ENCODE measurements around the gene MEN1. TPM values are rescaled to one million over a fixed set of nuclear protein-coding genes. Genes with fewer than 3 reads are reported as not detected.

The MEN1 gene
- polyA plus RNA-seq = 14.2 to 19.1 TPM (median 18.2 TPM) in 3 replicates
- 4.6 TPM for polyA plus RNA-seq (2011; ENCODE audit: low read depth)
- polyA plus RNA-seq (2011; cell fraction: cytosol; rRNA removed) = 10.7 and 17.7 TPM in 2 replicates
- 39.7 and 52.7 TPM in 2 replicates for polyA plus RNA-seq (2011; cell fraction: nucleus; rRNA removed)
- polyA plus RNA-seq (2012; ENCODE audit: low replicate concordance) = 19.6 and 27.4 TPM in 2 replicates
- polyA minus RNA-seq = 12.3 to 50.8 TPM (median 16.1 TPM) in 3 replicates
- 35.9 TPM for polyA minus RNA-seq (2011; cell fraction: cytosol; rRNA and poly(A)+ RNA removed)
- polyA minus RNA-seq (2011; cell fraction: nucleus; rRNA and poly(A)+ RNA removed) = 25.9 and 29.3 TPM in 2 replicates

GRCh38 chr11:64810271-64810890 is at the start of gene MEN1:
Gene MEN1, minus strand, starts transcription at chr11:64810551. Its CDS starts 442 bp downstream, at chr11:64810109.
- Histone ChIP-seq H3K9ac (ENCODE audit: control insufficient read depth, extremely low read depth, insufficient read depth, low read length) (peak within 1 kb of the TSS; percentile 72), H3K27me3 (ENCODE audit: control insufficient read depth, extremely low read depth, insufficient read depth, low read length) (no peaks in the 10 kb centered on the region), H3K4me3 (ENCODE audit: control insufficient read depth in 2 of 3, extremely low read depth in 1 of 3, insufficient read depth in 2 of 3, low read depth in 1 of 3, low read length in 3 of 3) (peak within 1 kb of the TSS; percentile 80 to 97 (median 83)), H3K79me2 (ENCODE audit: control insufficient read depth, insufficient read depth, low read length) (peaks cover 9% of the 10 kb centered on the region), H3K9me3 (ENCODE audit: control insufficient read depth, low read depth, low read length) (no peaks in the 10 kb centered on the region), H3K36me3 (ENCODE audit: control insufficient read depth in 2 of 2, extremely low read depth in 1 of 2, insufficient read depth in 2 of 2, low read length in 2 of 2) (peaks cover 9 to 22% of the 10 kb centered on the region in 2 experiments), H4K20me1 (ENCODE audit: control insufficient read depth, extremely low read depth, insufficient read depth, low read length) (no peaks in the 10 kb centered on the region), H2AFZ (ENCODE audit: control insufficient read depth, low read length) (peak within 1 kb of the TSS; percentile 80), H3K9me1 (ENCODE audit: control insufficient read depth, extremely low read depth, insufficient read depth, low read length) (no peaks in the 10 kb centered on the region), H3K4me2 (ENCODE audit: control insufficient read depth, extremely low read depth, insufficient read depth, low read depth, low read length) (peak within 1 kb of the TSS; percentile 92), H3K4me1 (ENCODE audit: control insufficient read depth, extremely low read depth, insufficient read depth, low read length) (peaks cover 9% of the 10 kb centered on the region), H3K27ac (ENCODE audit: control insufficient read depth, insufficient read depth, low read length) (peak within 1 kb of the TSS; percentile 31)
- no peak for FAIRE-seq
- DNase-seq (ENCODE audit: low read depth, low spot score) = peak; percentile 36
- dilution Hi-C loops (cut with MboI; ENCODE audit: extremely low pct_ligation_motif_present, low sequenced_read_pairs) = no loop called here
- TF ChIP-seq CTCF (optimal IDR thresholded peaks at IDR 0.05 in 1 of 3, IDR thresholded peaks at IDR 0.05 in 1 of 3, conservative IDR thresholded peaks at IDR 0.05 in 1 of 3; ENCODE audit: extremely low read depth in 1 of 3, insufficient read depth in 2 of 3, low read length in 3 of 3) = no peak
- TF ChIP-seq EZH2 (IDR thresholded peaks at IDR 0.05; ENCODE audit: low read length) = no peak

GRCh38 chr11:64859542-64860414 is 49.4 kb upstream of the MEN1 start:
- Histone ChIP-seq H3K27ac (ENCODE audit: control insufficient read depth, insufficient read depth, low read length) (no peak overlapping the region), H3K4me1 (ENCODE audit: control insufficient read depth, extremely low read depth, insufficient read depth, low read length) (peaks cover 49% of the 10 kb centered on the region), H3K36me3 (ENCODE audit: control insufficient read depth in 2 of 2, extremely low read depth in 1 of 2, insufficient read depth in 2 of 2, low read length in 2 of 2) (peaks cover 21 to 35% of the 10 kb centered on the region in 2 experiments), H3K79me2 (ENCODE audit: control insufficient read depth, insufficient read depth, low read length) (peaks cover 57% of the 10 kb centered on the region), H3K4me2 (ENCODE audit: control insufficient read depth, extremely low read depth, insufficient read depth, low read depth, low read length) (no peak overlapping the region), H2AFZ (ENCODE audit: control insufficient read depth, low read length) (no peak overlapping the region), H3K4me3 (ENCODE audit: control insufficient read depth in 2 of 3, extremely low read depth in 1 of 3, insufficient read depth in 2 of 3, low read depth in 1 of 3, low read length in 3 of 3) (no peak overlapping the region), H3K9me1 (ENCODE audit: control insufficient read depth, extremely low read depth, insufficient read depth, low read length) (peaks cover 3% of the 10 kb centered on the region), H3K27me3 (ENCODE audit: control insufficient read depth, extremely low read depth, insufficient read depth, low read length) (no peaks in the 10 kb centered on the region), H3K9ac (ENCODE audit: control insufficient read depth, extremely low read depth, insufficient read depth, low read length) (no peak overlapping the region), H4K20me1 (ENCODE audit: control insufficient read depth, extremely low read depth, insufficient read depth, low read length) (peaks cover 3% of the 10 kb centered on the region), H3K9me3 (ENCODE audit: control insufficient read depth, low read depth, low read length) (no peaks in the 10 kb centered on the region)
- dilution Hi-C loops (cut with MboI; ENCODE audit: extremely low pct_ligation_motif_present, low sequenced_read_pairs) = no loop called here
- FAIRE-seq (no peak), DNase-seq (ENCODE audit: low read depth, low spot score) (no peak)
- TF ChIP-seq CTCF (optimal IDR thresholded peaks at IDR 0.05 in 1 of 3, IDR thresholded peaks at IDR 0.05 in 1 of 3, conservative IDR thresholded peaks at IDR 0.05 in 1 of 3; ENCODE audit: extremely low read depth in 1 of 3, insufficient read depth in 2 of 3, low read length in 3 of 3) (no peak), EZH2 (IDR thresholded peaks at IDR 0.05; ENCODE audit: low read length) (no peak)

Data from keratinocyte (primary cell).